H1 (cell line): ENCODE measurements around the gene ADAMTS17. TPM values are rescaled to one million over a fixed set of nuclear protein-coding genes. Genes with fewer than 3 reads are reported as not detected.

Experiments
- ATF3 ChIP-seq: IDR thresholded peaks from 2 replicates; pipeline ENCODE4 v1.6.1; 2011; ENCODE audit warnings: low read depth, mild to moderate bottlenecking, low read length; ENCODE audit not compliant: insufficient read depth
- CHD7 ChIP-seq: fragments of 300-600 bp; sonication (generic); IDR thresholded peaks from 2 replicates; pipeline ENCODE4 v1.7.1; 2012; ENCODE audit warnings: low read length, moderate library complexity, mild to moderate bottlenecking, inconsistent platforms; ENCODE audit not compliant: insufficient replicate concordance
- EGR1 ChIP-seq: IDR thresholded peaks from 2 replicates; pipeline ENCODE4 v1.6.1; 2011; ENCODE audit warnings: low read depth, low read length, borderline replicate concordance
- EP300 ChIP-seq, 2 experiments: IDR thresholded peaks; 1 replicate in 1 of 2; 2 replicates in 1 of 2; pipeline ENCODE4 v1.6.1; 2011 to 2012; ENCODE audit warnings: low read depth in 2 of 2, low read length in 2 of 2, mild to moderate bottlenecking in 2 of 2, borderline replicate concordance in 1 of 2, inconsistent platforms in 1 of 2, moderate library complexity in 1 of 2
- GTF2F1 ChIP-seq: IDR thresholded peaks from 2 replicates; pipeline ENCODE4 v1.6.1; 2012; ENCODE audit warnings: low read depth, low read length, improper control_type of control experiment, borderline replicate concordance
- HDAC6 ChIP-seq: IDR thresholded peaks from one replicate; pipeline ENCODE4 v1.7.1; 2012; ENCODE audit warnings: low read depth, mild to moderate bottlenecking, inconsistent platforms, low read length, moderate library complexity
- MAFK ChIP-seq: IDR thresholded peaks from 2 replicates; pipeline ENCODE4 v1.6.1; 2012; ENCODE audit warnings: low read depth, mild to moderate bottlenecking, improper control_type of control experiment, low read length
- PHF8 ChIP-seq: fragments of 200-600 bp; sonication (generic); conservative IDR thresholded peaks from 2 replicates; pipeline ENCODE4 v1.7.1; 2012; ENCODE audit warnings: low read depth, mild to moderate bottlenecking, inconsistent platforms, low read length, moderate library complexity
- POLR2A ChIP-seq, 2 experiments: IDR thresholded peaks; 1 replicate in 1 of 2; 2 replicates in 1 of 2; pipeline ENCODE4 v1.6.1; 2011; ENCODE audit warnings: low read depth in 2 of 2, low read length in 2 of 2, mild to moderate bottlenecking in 2 of 2; ENCODE audit errors: control extremely low read depth in 1 of 2
- SIX5 ChIP-seq: IDR thresholded peaks from 2 replicates; pipeline ENCODE4 v1.6.1; 2011; ENCODE audit warnings: mild to moderate bottlenecking, low read depth, low read length
- SP4 ChIP-seq: IDR thresholded peaks from 2 replicates; pipeline ENCODE4 v1.6.1; 2012; ENCODE audit warnings: low read length, inconsistent platforms
- SUZ12 ChIP-seq: fragments of 200-600 bp; sonication (generic); IDR thresholded peaks from 2 replicates; pipeline ENCODE4 v1.6.1; 2012; ENCODE audit warnings: mild to moderate bottlenecking, inconsistent platforms, low read length, moderate library complexity, mixed read lengths
- polyA plus RNA-seq, 7 experiments: library from polyadenylated mRNA; depleted of rRNA in 3 of 7; stranded (reverse) in 5 of 7; unstranded in 2 of 7; fragments of >200 nt in 5 of 7; fragments of 200-250 nt in 2 of 7; gene quantifications; 1 replicate in 5 of 7; 2 replicates in 1 of 7; 4 replicates in 1 of 7; pipeline versions ENCODE4 v1.2.1 to v1.2.3, GENCODE V29; 2011 to 2013; ENCODE audit warnings: missing spikeins in 2 of 7, mixed read lengths in 2 of 7
- total RNA-seq: library from RNA; stranded (reverse); fragmentation: NEBNext Ultra II Directional; extraction: Animal tissue kit (Norgen Biotek cat#: 25700); gene quantifications from 2 replicates; pipeline ENCODE4 v1.2.1, GENCODE V29; 2021

The ADAMTS17 gene
- total and polyA plus RNA-seq, 2 of the 8 experiments (the other 6 are each of a cell fraction or from before 2014, with no cell fraction given): 0.51 to 1.7 TPM

GRCh38 chr15:100152463-100152862 is 189.3 kb downstream of the ADAMTS17 start (continued):
- TF ChIP-seq CHD7 (no peak), SIX5 (no peak), GTF2F1 (no peak), MAFK (no peak), EP300 (IDR thresholded peaks at IDR 0.05; ENCODE audit: borderline replicate concordance in 1 of 2, low read depth in 2 of 2, low read length in 2 of 2) (no peak), PHF8 (no peak), SUZ12 (no peak), EGR1 (no peak), HDAC6 (no peak), SP4 (no peak), ATF3 (no peak), POLR2A (IDR thresholded peaks at IDR 0.05; ENCODE audit: control extremely low read depth in 1 of 2, low read depth in 2 of 2, low read length in 2 of 2) (no peak)
- TF ChIP-seq, all 59 proteins: peak for 0
